Hippocampal formation (tissue), 2 donors: ENCODE results near the gene SCUBE2.
"Not testable (repeated sequence)": the region's sequence is repeated elsewhere in the genome, so short reads cannot be mapped to it uniquely, and the experiment has no call there.

Source experiments
- DNase-seq, 2 donors: peaks; one replicate each; lab custom pipeline; 2025; lab: John Stamatoyannopoulos, UW

SCUBE2 gene

DNA sequence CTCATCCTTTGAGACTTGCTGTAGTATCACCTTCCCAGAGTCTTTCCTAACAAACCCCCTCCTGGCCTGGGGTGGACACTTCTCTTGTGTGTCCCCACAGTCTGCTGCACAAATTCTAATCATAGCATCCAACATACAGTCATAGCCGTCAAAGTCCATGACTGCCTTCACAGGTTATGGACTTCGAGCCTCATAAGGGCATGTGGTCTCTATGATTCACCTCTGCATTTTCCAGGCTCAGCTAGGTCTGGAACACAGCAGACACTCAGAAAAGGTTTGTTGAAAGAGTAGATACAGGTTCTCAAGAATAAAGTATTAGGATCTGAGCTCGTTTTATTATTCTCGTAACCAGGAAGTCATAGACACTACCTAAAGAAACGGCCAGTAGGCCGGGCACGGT is 13.2 kb upstream of the SCUBE2 start:
- DNase-seq, result no peak

DNA sequence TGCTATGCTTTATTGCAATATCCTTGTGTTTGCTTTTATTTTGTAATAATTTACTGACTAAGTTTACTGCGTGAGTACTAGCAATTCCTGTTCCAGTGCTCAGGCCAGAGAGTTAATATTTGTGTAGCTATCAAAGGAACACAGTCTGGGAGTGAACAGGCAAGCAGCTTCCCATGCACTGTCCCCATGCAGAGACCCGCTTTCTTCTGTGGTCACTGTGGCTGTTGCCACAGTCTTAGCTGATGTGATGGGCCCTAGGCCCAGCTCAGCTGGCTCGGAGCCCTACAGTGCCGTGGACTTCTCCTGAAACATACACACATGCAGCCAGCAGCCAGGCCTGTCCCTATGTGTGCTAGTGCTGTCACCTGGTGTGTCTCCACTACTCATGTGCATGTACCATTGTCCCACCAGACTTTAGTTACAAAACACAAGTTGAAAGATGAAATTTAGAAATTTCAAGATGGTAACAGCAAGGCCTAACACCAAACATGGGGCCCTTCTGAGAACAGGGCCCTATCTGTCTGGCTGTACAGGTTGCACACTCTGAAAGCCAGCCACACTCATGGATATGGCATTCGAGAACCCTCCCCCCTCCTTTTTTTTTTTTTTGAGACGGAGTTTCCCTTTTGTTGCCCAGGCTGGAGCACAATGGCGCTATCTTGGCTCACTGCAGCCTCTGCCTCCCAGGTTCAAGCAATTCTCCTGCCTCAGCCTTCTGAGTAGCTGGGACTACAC is 12.3 kb upstream of the SCUBE2 start:
- no peak for DNase-seq

DNA sequence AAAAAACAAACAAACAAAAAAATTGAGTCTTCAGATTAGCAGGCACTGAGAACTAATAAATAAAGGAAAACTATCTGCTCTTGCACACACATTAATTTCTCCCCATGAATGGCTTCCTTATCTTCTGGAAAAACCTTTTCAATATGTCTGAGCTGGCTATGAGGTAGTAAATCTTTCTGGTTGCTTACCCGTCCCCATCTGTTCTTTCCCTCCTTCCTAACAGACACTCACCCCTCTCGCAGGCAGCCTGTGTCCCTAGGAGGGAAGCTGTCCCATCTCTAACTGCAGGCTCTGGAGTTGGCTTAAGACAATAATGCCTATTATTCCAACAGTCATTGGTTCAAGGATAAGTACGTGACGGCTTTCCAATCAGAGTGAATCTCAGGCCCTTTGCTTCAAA is 8.2 kb upstream of the SCUBE2 start:
- DNase-seq, result no peak

DNA sequence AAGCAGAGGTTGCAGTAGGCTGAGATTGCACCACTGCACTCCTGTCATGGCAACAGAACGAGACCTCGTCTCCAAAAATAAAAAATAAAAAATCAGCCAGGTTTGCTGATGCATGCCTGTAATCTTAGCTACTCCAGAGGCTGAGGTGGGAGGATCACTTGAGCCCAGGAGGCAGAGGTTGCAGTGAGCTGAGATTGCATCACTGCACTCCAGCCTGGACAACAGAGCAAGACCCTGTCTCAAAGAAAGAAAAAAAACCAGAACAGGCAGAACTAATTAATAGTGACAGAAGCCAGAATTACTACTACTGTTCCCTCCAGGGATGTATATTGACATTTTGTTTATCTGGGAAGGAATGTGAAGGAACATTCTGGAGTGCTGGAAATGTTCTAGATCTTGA is 7.1 kb upstream of the SCUBE2 start:
- not testable (repeated sequence) for DNase-seq

- not testable (repeated sequence) for DNase-seq
Measured at GRCh38 chr11:9097186-9097943, 6.0 kb upstream of the SCUBE2 start.

DNA sequence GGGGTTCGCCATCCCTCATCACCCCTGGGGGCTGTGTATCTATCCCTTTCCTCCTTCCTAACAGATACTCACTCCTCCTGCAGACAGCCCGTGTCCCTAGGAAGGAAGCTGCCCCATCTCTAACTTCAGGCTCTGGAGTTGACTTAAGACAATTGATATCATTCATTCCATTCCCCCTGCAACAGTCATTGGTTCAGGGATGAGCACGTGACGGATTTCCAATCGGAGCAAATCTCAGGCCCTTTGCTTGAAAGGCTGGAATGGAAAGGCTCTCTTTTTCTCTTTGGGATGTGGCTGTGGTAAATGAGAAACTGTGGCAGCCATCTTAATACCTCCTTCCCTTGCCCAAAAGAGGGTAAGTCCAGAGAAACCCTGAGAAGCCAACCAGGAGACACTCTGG is 5.0 kb upstream of the SCUBE2 start:
- no peak for DNase-seq

- no peak for DNase-seq
Measured at GRCh38 chr11:9095421-9095820, 4.0 kb upstream of the SCUBE2 start.

DNA sequence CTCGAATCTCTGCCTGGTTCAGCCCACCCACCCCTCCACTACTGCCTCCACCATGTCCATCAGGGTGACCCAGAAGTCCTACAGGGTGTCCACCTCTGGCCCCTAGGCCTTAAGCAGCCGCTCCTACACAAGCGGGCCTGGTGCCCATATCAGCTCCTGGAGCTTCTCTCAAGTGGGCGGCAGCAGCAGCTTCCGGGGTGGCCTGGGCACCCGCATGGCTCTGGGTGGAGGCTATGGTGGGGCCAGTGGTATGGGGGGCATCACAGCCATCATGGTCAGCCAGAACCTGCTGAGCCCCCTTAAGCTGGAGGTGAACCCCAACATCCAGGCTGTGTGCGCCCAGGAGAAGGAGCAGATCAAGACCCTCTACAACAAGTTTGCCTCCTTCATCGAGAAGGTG is 3.0 kb upstream of the SCUBE2 start:
- no peak for DNase-seq

GRCh38 chr11:9092853-9093778 is 1.7 kb upstream of the SCUBE2 start:
- no peak for DNase-seq

GRCh38 chr11:9092072-9092471 is 673 bp upstream of the SCUBE2 start:
- DNase-seq, result no peak

GRCh38 chr11:9090488-9091043 is 833 bp downstream of the SCUBE2 start:
- DNase-seq, result no peak

GRCh38 chr11:9089636-9090035 is 1.8 kb downstream of the SCUBE2 start:
- no peak for DNase-seq

DNA sequence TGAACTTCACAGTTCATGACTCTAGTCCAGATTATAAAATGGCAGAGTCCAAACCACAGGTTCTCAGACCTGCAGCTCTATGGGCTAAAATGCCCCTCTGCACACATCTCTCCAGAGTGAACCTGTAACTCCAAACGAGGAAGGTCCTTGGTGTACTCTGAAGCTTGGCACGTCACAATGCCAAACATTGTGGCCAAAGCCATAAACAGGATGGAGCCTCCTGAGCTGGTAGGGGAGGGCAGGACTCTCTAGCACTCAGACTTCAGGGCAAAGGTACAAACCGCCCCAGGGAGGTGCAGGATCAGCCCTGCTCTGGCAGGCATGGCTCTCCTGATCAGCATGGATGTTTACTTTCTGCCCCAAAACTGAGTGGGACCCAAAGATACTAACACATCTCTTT is 2.3 kb downstream of the SCUBE2 start:
- no peak for DNase-seq

- no peak for DNase-seq
Measured at GRCh38 chr11:9082575-9082974, 8.8 kb downstream of the SCUBE2 start.

GRCh38 chr11:9081153-9081552 is 10.2 kb downstream of the SCUBE2 start:
- no peak for DNase-seq

- DNase-seq, result no peak
Measured at GRCh38 chr11:9078113-9079086, 13.0 kb downstream of the SCUBE2 start.

DNA sequence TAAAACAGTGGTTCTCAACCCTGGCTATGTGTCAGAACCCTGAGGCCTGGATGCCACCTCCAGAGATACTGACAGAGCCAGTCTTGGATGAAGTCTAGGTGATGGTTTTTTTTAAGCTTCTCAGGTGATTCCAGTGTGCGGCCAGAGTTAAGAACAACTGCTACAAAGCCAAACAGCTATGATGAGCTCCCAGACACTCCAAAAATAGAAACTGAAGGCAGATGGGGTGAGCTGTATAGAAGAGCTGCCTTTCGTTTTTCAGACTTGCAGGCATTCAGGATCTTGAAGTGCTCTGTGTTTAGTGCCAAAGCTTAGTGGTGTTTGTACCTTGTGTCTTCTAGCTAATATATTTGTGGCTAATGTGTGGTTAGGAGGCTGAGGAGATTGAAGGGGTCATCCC is 14.2 kb downstream of the SCUBE2 start:
- no peak for DNase-seq

- no peak for DNase-seq
Measured at GRCh38 chr11:9076661-9077060, 14.7 kb downstream of the SCUBE2 start.

GRCh38 chr11:9076046-9076445 is 15.4 kb downstream of the SCUBE2 start:
- no peak for DNase-seq

DNA sequence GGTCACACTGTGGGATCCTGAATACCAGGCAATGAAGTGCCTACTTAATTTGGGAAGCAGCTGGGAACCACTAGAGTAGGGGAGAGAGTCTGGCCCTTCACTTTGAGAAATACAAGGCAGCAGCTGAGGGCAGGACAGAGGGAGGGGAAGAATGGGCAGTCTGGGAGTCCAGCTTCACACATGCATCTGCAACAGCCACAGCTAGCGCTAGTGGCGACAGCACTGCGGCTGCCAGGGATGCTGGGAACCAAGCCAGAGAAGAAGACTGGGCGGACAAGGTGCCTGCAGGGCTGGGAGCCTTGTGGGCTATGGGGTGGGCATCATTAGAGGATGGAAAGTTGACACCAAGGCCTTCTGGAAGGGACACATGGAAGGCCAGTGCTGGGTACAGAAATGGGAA is 15.8 kb downstream of the SCUBE2 start:
- DNase-seq, result no peak
